Umbilical cord (tissue), 2 donors: ENCODE measurements around the gene TNS1. TPM values are rescaled to one million over a fixed set of nuclear protein-coding genes. Genes with fewer than 3 reads are reported as not detected.
A peak's percentile ranks its signal among the peaks of the same experiment; 100 is the strongest.

Source experiments
- DNase-seq: peaks from one replicate; pipeline ENCODE4 v3.0.0-alpha.2; 2015; ENCODE audit warnings: low spot score
- total RNA-seq: library from RNA; depleted of rRNA; stranded (reverse); fragments of >200 nt; gene quantifications from one replicate; pipeline ENCODE4 v1.2.3, GENCODE V29; 2014; ENCODE audit warnings: low replicate concordance; ENCODE audit not compliant: insufficient read depth

The TNS1 gene
- total RNA-seq, 1 donor from 2014 or later = 255 TPM

DNA sequence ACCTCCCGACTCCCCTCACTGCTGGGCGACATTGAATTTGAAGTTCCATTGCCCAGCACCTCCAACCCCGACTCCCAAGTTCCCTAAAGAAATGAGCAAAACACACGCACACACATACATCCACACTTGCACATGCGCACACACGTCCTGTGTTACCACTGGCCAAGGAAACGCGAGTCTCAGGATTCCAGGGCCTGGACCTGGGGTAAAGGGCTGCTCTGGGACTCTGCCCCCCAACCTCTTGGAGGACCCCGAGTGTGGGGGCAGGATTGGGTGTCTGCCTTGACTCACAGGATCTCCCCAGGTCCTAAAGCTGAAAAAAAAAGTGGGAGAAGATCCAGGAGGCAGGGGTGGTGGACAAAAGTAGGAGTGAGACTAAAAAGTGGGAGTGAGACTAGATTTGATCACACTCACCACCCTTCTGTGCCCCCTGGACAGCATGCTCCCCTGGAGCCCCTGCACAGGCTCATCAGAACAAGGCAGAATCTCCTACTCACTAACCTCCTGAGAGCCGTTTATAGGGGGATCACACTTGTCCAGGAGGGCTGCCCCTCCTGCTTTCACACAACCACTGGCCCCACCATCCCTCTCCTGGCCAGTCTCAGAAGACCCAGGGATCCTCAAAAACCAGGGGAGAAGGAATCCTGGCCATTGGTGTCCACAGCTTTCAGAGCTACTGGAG lies 202.2 kb downstream of the TNS1 start:
- no peak for DNase-seq

- DNase-seq = no peak
These were observed 203.0 kb downstream of the TNS1 start for GRCh38 chr2:217799563-217800432.

GRCh38 chr2:217798743-217799562 lies 203.8 kb downstream of the TNS1 start:
- DNase-seq = peak; percentile 50

GRCh38 chr2:217798191-217798590 lies 204.6 kb downstream of the TNS1 start:
- DNase-seq = peak; percentile 36

- DNase-seq = peak; percentile 50
These were observed 205.1 kb downstream of the TNS1 start for GRCh38 chr2:217797661-217798069.

DNA sequence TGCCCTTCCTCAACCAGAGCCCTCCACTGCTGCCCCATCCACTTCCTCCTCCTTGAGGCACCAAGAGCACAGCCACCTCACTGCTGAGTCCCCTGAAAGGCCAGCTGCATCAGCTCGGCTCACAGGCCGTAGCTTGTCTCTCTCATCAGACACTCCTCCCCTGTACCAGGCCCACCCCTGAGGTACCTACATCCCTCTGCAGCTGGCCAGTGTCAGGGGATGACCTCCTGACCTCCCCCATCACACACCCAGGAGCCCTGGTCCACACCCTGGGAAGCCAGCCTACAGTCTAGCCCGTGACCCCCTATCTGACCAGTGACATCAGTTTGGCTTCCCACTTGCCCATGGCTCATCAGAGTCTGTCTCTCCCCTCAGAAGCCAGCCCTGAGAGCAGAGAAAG lies 205.6 kb downstream of the TNS1 start:
- no peak for DNase-seq

DNA sequence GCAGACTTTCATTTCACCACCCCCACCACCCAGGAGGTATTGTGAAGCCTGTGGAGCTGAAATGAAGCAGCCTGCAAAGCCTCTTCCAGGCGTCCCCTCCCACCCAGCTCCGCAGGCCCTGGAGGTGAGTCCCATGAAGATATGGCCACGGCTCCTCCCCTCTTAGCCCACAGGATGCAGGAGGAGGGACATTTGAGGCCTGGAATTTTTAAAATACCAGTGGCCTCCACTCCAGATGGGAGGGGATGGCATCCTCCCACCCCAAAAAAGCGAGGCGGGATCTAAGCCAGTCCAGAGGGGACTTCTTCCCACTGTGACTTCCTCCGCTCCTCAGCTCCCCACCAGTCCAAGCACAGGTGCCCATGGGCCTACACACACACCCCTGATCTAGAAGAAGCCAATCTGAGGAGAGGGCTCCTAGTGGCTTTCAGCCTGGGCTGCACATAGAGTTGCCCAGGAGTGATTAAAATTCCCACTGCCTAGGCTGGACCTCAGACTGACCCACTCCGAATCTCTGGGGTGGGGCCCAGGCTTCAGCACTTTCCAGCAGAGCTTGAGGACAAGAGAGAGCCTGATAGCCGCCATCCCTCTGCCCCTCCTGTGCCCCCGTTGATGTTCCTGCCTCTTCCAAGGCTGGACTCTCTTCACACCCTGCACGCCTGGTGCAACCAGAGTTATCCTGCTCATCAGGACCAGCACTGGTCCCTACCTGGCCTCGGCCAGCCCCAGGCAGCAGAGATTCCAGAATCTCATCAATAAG lies 206.9 kb downstream of the TNS1 start:
- peak; percentile 47 for DNase-seq

GRCh38 chr2:217795067-217795466 lies 207.7 kb downstream of the TNS1 start:
- DNase-seq = no peak

DNA sequence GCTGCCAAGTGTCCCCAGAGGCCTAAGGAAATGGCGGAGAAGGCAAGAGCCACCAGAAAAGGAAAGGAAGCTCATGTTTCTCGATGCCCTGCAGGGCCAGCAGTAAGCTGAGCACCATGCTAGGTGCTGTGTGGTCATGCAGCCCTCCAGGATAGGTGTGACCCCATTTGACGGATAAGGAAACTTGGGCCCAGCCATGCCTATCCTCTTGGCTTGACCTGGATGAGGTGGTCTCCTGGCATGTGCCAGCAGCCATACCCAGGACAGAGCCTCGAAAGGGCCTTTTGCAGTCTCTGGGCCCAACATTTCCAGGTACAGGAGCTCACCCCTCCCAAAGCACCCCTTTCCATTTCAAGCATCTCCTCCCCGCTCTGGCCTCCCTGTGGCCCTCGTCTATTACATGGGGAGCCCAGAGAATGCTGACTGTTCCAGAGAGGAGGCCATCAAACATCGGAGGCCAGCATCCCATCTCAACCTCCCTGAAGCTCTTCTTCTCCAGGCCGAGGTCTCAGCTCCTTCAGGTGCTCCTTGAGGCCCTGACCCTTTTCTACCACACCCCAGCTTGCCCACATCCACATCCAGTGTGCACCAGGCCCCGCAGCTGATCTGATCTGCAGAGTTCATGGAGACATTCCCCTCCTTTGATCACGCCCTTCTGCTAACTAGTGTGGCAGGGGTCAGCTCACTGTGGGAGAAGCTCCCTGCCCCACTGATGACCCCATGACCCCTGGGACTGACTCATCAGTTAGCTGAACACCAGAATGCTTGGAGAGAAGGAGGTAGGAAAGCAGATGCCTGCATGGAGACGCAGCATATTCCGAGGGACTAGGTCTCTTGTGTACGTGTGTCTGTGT lies 208.4 kb downstream of the TNS1 start:
- no peak for DNase-seq

- no peak for DNase-seq
These were observed 209.1 kb downstream of the TNS1 start for GRCh38 chr2:217793566-217794132.

GRCh38 chr2:217792626-217793527 lies 209.9 kb downstream of the TNS1 start:
- DNase-seq = no peak

DNA sequence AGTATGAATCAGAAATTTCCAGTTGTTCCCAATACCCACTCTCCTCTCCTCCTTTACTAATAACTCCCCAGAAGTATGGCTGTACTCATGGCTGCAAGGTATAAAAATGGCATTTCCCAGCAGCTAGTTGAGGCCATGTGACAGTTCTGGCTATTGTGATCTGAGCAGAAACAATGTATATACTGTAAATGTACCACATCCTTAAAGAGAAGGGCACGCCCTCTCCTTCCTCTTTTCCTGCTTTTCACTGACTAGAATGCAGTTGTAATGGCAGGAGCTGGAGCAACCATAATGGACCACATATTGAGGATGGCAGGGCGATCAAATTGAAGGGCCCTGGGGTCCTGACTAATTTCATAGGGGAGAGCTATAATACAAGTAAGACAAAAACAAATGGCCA lies 211.2 kb downstream of the TNS1 start:
- no peak for DNase-seq

DNA sequence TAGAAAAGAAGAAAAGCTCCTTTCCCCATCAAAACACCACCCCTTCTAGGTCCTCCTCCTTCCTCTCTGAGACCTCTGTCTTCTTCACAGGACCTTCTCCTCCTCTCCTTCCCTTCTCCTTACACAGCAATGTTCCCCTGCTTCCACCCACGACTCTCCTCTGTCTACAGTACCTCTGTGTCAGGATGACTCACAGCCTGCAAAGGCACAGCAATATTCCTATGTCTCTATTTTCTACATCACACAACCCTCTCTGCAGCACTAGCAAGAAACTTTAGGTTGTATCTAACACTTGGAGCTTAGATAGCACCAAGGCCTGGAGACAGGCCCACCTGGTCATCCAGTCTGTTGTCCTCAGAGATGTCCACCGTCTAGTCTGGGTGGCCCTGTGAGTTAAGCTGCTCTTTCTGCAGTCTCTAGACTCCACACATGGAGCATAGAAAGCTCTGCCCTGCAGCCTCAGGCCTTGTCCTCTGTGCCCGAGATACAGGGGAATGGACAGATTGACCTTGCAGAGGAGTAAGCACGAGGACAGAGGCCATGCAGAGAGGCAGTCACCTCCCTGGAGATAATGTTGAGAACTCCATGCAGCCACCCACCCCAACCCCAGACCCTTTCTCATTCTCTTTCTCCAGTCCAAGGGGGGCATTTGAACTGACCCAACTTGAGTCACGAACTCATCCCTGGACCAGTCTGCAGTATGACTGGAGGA lies 212.0 kb downstream of the TNS1 start:
- DNase-seq = no peak

DNA sequence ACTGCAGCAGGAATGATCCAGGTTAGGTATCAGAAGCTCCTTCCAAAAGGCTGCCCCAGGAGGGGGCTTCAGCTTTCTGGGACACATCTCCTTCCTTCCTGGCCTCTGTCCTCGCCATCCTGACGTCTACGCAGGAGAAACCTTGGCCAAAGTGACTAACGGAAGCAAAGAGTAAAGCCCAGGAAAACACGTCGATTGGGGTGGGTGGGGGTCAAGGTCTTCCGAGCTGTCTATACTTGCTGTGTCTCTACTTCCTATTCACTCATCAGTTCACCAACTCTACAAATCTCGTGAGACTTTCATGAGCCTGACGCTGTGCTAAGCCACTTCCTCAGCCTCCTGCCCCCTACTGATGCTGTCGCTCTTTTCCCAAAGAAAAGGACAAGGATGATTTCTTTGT lies 212.6 kb downstream of the TNS1 start:
- no peak for DNase-seq

GRCh38 chr2:217789736-217790181 lies 213.0 kb downstream of the TNS1 start:
- DNase-seq = no peak

DNA sequence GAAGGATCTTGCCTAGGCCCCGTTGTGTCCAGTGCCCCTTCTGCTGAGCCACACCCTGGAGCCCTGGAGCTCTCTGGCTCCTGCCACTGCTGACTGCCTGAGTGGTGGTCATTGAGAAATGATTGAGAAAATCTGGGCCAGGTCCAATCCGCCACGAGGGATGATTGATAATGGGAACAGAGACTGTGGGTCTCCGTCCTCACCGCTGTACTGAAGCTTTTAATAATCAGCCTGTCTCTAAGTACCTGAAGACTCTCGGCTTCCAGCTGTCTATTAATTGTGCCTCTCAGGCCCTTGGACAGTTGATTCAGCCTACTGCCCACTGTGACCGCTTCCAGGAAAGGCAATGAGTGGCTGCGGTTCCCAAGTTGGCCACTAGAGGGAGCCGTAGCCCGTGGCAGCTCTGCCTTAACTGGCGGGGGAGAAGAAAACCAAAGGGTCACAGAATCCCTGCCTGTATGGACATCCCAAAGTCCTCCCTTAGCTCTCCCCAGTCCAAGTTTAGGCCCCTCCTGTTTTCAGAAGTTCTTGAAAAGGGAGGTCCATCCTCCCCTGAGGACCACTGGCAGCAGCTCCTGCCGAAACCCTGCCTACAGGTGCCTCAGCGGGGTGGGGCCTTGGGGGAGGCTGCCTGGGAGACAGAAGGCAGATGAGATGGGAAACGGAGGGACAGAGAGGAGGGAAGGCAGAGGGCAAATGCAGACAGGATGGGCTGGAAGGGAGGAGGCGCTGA lies 213.6 kb downstream of the TNS1 start:
- DNase-seq = peak; percentile 76

- no peak for DNase-seq
These were observed 214.2 kb downstream of the TNS1 start for GRCh38 chr2:217788669-217789002.
